ENCODE results near the gene MYO1F.

The MYO1F gene

GRCh38 chr19:8584965-8585893, 8.0 kb upstream of the MYO1F start:
- Mint-ChIP-seq H3K9me3 (no peaks in the 10 kb centered on the region), H3K4me3 (no peak overlapping the region), H3K27me3 (ENCODE audit: low read depth, poor library complexity) (peaks cover 4% of the 10 kb centered on the region), H3K4me1 (no peaks in the 10 kb centered on the region), H3K36me3 (ENCODE audit: low read depth) (peaks cover 14% of the 10 kb centered on the region), H3K27ac (no peak overlapping the region)
- no peak for DNase-seq
- no peak for TF ChIP-seq CTCF (IDR thresholded peaks at IDR 0.05)

GRCh38 chr19:8580710-8581281, 3.6 kb upstream of the MYO1F start:
- Mint-ChIP-seq H3K4me3 (no peak overlapping the region), H3K9me3 (no peaks in the 10 kb centered on the region), H3K27me3 (ENCODE audit: low read depth, poor library complexity) (peaks cover 13% of the 10 kb centered on the region), H3K4me1 (peaks cover 21% of the 10 kb centered on the region), H3K27ac (no peak overlapping the region), H3K36me3 (ENCODE audit: low read depth) (peaks cover 10% of the 10 kb centered on the region)
- peak; percentile 92 for DNase-seq
- peak; percentile 100 for TF ChIP-seq CTCF (IDR thresholded peaks at IDR 0.05)

GRCh38 chr19:8578642-8579265, 1.5 kb upstream of the MYO1F start:
- Mint-ChIP-seq H3K4me3 (no peak overlapping the region), H3K27ac (no peak overlapping the region)

DNA sequence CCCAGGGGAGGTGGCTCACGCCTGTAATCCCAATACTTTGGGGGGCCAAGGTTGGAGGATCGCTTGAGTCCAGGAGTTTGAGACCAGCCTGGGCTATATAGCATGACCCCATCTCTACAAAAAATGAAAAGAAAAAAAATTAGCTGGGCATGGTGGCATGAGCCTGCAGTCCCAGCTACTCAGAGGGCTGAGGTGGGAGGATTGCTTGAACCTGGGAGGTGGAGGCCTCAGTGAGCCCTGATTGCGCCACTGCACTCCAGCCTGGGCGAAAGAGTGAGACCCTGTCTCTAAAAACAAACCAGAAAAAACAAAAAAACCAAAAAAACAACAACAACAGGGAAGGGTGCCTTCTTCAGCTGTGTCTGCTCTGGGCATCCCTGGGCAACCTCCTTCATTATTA, 499 bp upstream of the MYO1F start:
- Mint-ChIP-seq H3K27ac (no peak overlapping the region), H3K9me3 (peaks cover 6% of the 10 kb centered on the region), H3K4me3 (no peak overlapping the region), H3K36me3 (ENCODE audit: low read depth) (peaks cover 14% of the 10 kb centered on the region), H3K4me1 (peaks cover 26% of the 10 kb centered on the region), H3K27me3 (ENCODE audit: low read depth, poor library complexity) (peaks cover 13% of the 10 kb centered on the region)
- DNase-seq = no peak
- TF ChIP-seq CTCF (IDR thresholded peaks at IDR 0.05) = no peak

More at GRCh38 chr19:8578642-8579265, 1.5 kb upstream of the MYO1F start:
- Mint-ChIP-seq H3K27me3 (ENCODE audit: low read depth, poor library complexity) (peaks cover 13% of the 10 kb centered on the region), H3K4me1 (peaks cover 26% of the 10 kb centered on the region), H3K9me3 (peaks cover 5% of the 10 kb centered on the region), H3K36me3 (ENCODE audit: low read depth) (peaks cover 9% of the 10 kb centered on the region)
- peak; percentile 89 for DNase-seq
- TF ChIP-seq CTCF (IDR thresholded peaks at IDR 0.05) = peak; percentile 94

DNA sequence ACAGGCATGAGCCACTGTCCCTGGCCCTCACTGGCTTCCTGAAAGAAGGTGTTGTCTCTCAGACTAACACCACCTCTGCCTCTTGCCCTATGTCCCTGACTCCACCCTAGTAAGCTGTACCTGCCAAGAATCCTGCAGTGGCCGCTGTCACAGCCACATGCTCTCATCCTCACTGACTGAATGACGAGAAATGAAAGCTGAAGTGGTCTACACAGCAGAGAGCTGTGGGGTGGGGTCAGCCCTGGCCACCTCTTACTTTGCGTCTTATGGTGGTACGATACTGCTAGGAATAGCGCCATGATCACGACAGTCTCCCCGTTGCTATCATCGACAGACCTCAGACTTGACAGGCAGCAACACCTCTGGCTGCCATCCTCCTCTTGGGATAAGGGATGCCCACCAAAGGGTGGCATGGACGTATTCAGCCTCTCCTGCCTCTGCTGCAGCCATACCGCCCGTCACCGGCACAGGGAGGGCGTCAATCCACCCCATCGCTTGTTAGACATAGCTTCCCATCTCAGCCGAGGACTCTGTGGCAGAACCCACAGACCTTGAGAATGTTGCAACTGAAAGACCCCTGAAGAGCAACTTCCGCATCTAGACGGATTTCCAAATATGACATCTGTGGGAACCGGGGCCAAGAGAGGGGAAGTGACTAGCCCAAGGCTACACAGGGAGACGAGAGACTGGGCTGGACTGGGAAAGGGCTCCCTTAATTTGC, 809 bp downstream of the MYO1F start:
- Mint-ChIP-seq H3K4me1 (peaks cover 26% of the 10 kb centered on the region), H3K4me3 (no peak overlapping the region), H3K36me3 (ENCODE audit: low read depth) (peaks cover 10% of the 10 kb centered on the region), H3K9me3 (peaks cover 6% of the 10 kb centered on the region), H3K27ac (no peak overlapping the region), H3K27me3 (ENCODE audit: low read depth, poor library complexity) (peaks cover 13% of the 10 kb centered on the region)
- no peak for TF ChIP-seq CTCF (IDR thresholded peaks at IDR 0.05)
- no peak for DNase-seq
